A673 (cell line): ENCODE data around the gene DLEC1. TPM values are rescaled to one million over a fixed set of nuclear protein-coding genes. Genes with fewer than 3 reads are reported as not detected.

Experiments
- BruUV-seq: library from RNA; stranded (reverse); fragments of 400-500 nt; replicated peaks from 2 replicates; lab custom pipeline; 2021; lab: Mats Ljungman, UMichigan
- CTCF ChIA-PET: fragments of 300-600 bp; sonication (Branson Sonifier 250); formaldehyde crosslinking; loops from one replicate; lab custom pipeline; 2022; ENCODE audit warnings: antibody characterized with exemption; lab: Charles Lee
- POLR2A ChIA-PET: fragments of 300-600 bp; sonication (Branson Sonifier 250); formaldehyde crosslinking; loops from one replicate; lab custom pipeline; 2022; ENCODE audit warnings: antibody characterized with exemption; ENCODE audit not compliant: low non-redundant PET; lab: Charles Lee
- DNase-seq: peaks from one replicate; pipeline ENCODE4 v3.0.0-alpha.2; 2015; ENCODE audit warnings: low spot score
- H3K27ac ChIP-seq: fragments of 200-600 bp; sonication (generic); 2 replicates; pipeline ENCODE4 v1.5.1; 2016; ENCODE audit warnings: mixed run types, low read depth, mild to moderate bottlenecking, mixed read lengths, antibody characterized with exemption, low read length; ENCODE audit not compliant: poor library complexity, severe bottlenecking
- H3K27me3 ChIP-seq: fragments of 200-600 bp; sonication (generic); replicated peaks from 2 replicates; pipeline ENCODE4 v1.6.1; 2017; ENCODE audit warnings: mixed run types, low read depth, mild to moderate bottlenecking, mixed read lengths, antibody characterized with exemption, low read length; ENCODE audit not compliant: insufficient read depth, poor library complexity
- H3K36me3 ChIP-seq: fragments of 200-600 bp; sonication (generic); 2 replicates; pipeline ENCODE4 v1.6.1; 2016; ENCODE audit warnings: mixed run types, mild to moderate bottlenecking, mixed read lengths, antibody characterized with exemption, low read length; ENCODE audit not compliant: insufficient read depth, poor library complexity, severe bottlenecking
- H3K4me1 ChIP-seq: fragments of 200-600 bp; sonication (generic); 2 replicates; pipeline ENCODE4 v1.6.1; 2017; ENCODE audit warnings: mixed run types, mild to moderate bottlenecking, mixed read lengths, antibody characterized with exemption, low read length; ENCODE audit not compliant: insufficient read depth, poor library complexity, severe bottlenecking
- H3K4me3 ChIP-seq: fragments of 200-600 bp; sonication (generic); 2 replicates; pipeline ENCODE4 v1.5.1; 2016; ENCODE audit warnings: low read depth, mixed run types, mild to moderate bottlenecking, mixed read lengths, low read length; ENCODE audit not compliant: poor library complexity, severe bottlenecking
- H3K9me3 ChIP-seq: fragments of 200-600 bp; sonication (generic); 2 replicates; pipeline ENCODE4 v1.6.1; 2016; ENCODE audit warnings: mixed run types, low read depth, mild to moderate bottlenecking, mixed read lengths, antibody characterized with exemption, low read length; ENCODE audit not compliant: poor library complexity, severe bottlenecking
- EZH2 ChIP-seq: fragments of 200-600 bp; sonication (generic); IDR thresholded peaks from 2 replicates; pipeline ENCODE4 v1.6.1; 2017; ENCODE audit warnings: borderline replicate concordance, low read depth, mild to moderate bottlenecking, mixed read lengths, antibody characterized with exemption, low read length; ENCODE audit not compliant: poor library complexity, severe bottlenecking
- intact Hi-C: fragments of 100-400 bp; cut with micrococcal nuclease; formaldehyde crosslinking; loops from one replicate; pipeline ENCODE4 v1.10.0; 2022; ENCODE audit not compliant: unreplicated experiment
- total RNA-seq: library from RNA; stranded (reverse); gene quantifications from 2 replicates; pipeline ENCODE4 v1.2.3, GENCODE V29; 2021
- TF ChIP-seq, protein P1 (sequence below): fragments of 300-800, 200-600 bp; sonication (generic); conservative IDR thresholded peaks from 2 replicates; pipeline ENCODE4 v1.5.1; 2017; ENCODE audit warnings: low read depth, mild to moderate bottlenecking, antibody characterized with exemption, low read length, moderate library complexity, mixed read lengths

DLEC1 gene
- total RNA-seq, 1 experiment from 2014 or later, result not detected

DNA sequence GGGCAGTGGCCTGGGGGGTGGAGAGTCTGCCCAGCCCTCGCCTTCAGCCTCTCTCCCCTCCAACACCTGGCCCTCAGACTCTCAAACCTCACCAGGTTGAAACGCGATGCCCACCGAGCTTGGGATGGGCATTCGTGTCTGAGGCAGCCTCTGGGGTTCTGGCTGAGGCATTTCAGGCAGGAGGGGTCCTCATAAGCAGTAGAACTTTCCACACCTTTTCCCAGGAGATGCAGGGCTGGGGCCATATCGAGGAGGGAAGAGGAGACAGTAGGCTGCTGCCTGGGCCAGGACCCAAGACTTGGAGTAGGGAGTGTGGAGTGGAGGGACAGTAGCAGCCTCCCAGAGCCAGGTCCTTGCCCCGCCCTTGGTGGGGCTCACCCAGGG, 73.4 kb downstream of the DLEC1 start:
- Histone ChIP-seq H3K36me3 (no peaks in the 10 kb centered on the region), H3K27ac (no peak overlapping the region), H3K4me3 (no peak overlapping the region), H3K27me3 (no peaks in the 10 kb centered on the region), H3K4me1 (no peaks in the 10 kb centered on the region), H3K9me3 (no peaks in the 10 kb centered on the region)
- intact Hi-C loops, result loop anchor here (10.0 kb wide), 1 partner anchor 172 kb away; the partner anchor contains the start of gene SLC22A14
- TF ChIP-seq EZH2, result no peak
- TF ChIP-seq, protein P1, sequence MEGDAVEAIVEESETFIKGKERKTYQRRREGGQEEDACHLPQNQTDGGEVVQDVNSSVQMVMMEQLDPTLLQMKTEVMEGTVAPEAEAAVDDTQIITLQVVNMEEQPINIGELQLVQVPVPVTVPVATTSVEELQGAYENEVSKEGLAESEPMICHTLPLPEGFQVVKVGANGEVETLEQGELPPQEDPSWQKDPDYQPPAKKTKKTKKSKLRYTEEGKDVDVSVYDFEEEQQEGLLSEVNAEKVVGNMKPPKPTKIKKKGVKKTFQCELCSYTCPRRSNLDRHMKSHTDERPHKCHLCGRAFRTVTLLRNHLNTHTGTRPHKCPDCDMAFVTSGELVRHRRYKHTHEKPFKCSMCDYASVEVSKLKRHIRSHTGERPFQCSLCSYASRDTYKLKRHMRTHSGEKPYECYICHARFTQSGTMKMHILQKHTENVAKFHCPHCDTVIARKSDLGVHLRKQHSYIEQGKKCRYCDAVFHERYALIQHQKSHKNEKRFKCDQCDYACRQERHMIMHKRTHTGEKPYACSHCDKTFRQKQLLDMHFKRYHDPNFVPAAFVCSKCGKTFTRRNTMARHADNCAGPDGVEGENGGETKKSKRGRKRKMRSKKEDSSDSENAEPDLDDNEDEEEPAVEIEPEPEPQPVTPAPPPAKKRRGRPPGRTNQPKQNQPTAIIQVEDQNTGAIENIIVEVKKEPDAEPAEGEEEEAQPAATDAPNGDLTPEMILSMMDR, result no peak
- ChIA-PET POLR2A (no interaction called here), CTCF (no interaction called here)
- no TSS peak for BruUV-seq
- DNase-seq, result no peak

DNA sequence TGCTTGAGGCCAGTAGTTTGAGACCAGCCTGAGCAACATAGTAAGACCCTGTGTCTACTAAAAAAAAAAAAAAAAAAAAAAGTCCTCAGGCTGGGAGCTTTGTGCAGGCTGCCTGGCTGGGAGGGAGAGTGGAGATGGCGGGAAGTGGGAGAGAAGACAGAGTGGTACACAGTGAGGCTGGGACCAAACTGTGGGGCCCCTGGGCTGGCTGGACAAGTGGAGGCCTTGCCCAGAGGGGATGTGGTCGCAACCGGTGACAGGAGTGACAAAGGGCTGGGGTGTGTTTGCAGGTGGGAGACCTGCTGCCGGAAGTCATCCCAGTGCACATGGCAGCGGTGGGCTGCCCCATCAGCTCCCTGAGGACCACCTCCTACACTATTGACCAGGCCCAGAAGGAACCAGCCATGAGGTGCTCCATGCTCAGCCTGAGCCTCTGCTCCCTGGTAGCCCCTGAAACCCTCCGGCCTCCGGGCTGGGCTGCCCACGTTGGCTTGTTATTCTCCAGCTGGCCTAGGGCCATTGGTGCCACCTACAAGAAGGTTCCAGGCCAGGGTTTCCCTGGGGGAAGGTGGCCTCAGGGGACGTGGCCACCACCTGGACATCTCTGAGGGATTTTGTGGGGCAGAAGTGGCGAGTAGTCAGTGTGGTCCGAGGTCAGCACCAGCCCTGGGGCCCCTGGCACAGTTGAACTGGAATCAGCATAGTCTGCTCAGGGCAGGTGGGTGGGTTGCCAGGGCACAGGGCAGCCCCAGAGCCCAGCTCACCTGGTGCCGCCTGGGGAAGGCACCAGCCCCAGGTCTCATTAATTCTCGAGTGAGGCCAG, 75.3 kb downstream of the DLEC1 start:
- Histone ChIP-seq H3K4me3 (no peak overlapping the region), H3K4me1 (no peaks in the 10 kb centered on the region), H3K27ac (no peak overlapping the region), H3K36me3 (no peaks in the 10 kb centered on the region), H3K27me3 (no peaks in the 10 kb centered on the region), H3K9me3 (no peaks in the 10 kb centered on the region)
- no peak for TF ChIP-seq EZH2
- no peak for DNase-seq
- POLR2A ChIA-PET, result no interaction called here
- CTCF ChIA-PET, result no interaction called here
- intact Hi-C loops, result loop anchor here (10.0 kb wide), 1 partner anchor 171 kb away; the partner anchor contains the start of gene SLC22A14
- BruUV-seq, result no TSS peak

DNA sequence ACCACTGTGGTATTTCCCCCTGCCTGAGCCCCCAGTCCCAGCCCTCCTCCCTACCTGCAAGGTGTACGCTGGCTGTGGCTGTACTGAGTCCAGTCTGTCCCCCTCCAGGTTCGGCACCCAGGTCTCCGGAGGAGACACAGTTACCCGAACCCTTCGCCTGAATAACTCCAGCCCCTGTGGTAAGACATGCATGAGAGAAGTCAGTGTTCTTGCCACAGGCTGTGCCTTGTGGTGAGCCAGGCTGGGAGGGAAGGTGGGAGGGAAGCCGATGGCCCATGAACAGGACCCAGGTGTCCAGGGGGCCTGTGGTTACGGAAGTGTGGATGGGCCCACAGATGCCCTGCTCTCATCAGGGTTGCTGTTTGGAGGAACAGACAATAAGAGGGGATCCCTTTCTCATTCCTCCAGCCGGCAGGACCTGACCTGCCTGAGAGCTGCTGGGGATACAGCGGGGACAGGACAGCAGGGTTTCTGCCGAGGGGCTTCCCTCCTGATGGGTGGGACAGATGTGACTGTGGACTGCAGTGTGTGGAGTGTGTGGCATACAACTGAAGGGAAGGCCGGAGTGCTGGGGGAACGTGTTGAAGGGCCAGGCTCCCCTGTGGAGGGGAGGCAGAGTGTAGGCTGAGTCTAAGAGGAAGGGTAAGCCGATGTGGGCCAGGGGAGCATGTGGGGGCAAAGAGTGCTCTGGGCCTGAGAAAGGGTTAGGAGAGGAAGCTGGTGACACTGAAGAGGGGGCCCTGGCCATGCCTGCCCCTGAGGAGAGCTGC, 76.1 kb downstream of the DLEC1 start:
- Histone ChIP-seq H3K9me3 (no peaks in the 10 kb centered on the region), H3K4me1 (no peaks in the 10 kb centered on the region), H3K36me3 (no peaks in the 10 kb centered on the region), H3K27me3 (no peaks in the 10 kb centered on the region), H3K4me3 (no peak overlapping the region), H3K27ac (no peak overlapping the region)
- BruUV-seq, result no TSS peak
- DNase-seq, result no peak
- POLR2A ChIA-PET, result no interaction called here
- TF ChIP-seq EZH2, result no peak
- TF ChIP-seq, protein P1, result no peak
- CTCF ChIA-PET, result no interaction called here
- intact Hi-C loops, result loop anchor here (5.0 to 10.0 kb wide), 2 partner anchors 170 to 367 kb away; partner anchors contain the start of gene SLC22A14
